Measurements from ENCODE around the gene SEMA3B.

SEMA3B gene

GRCh38 chr3:50227390-50228183 is 41.4 kb upstream of the SEMA3B start (continued):
- peak; percentile 10; the same call in 1 of the 2 replicates for TF ChIP-seq KLF10 (tag by site-specific recombination; IDR thresholded peaks at IDR 0.05)
- TF ChIP-seq KLF7 (tag by site-specific recombination; IDR thresholded peaks at IDR 0.05; ENCODE audit: borderline replicate concordance): peak; percentile 84; the same call in 1 of the 2 replicates
- TF ChIP-seq, protein P1, sequence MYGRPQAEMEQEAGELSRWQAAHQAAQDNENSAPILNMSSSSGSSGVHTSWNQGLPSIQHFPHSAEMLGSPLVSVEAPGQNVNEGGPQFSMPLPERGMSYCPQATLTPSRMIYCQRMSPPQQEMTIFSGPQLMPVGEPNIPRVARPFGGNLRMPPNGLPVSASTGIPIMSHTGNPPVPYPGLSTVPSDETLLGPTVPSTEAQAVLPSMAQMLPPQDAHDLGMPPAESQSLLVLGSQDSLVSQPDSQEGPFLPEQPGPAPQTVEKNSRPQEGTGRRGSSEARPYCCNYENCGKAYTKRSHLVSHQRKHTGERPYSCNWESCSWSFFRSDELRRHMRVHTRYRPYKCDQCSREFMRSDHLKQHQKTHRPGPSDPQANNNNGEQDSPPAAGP (tag by site-specific recombination; IDR thresholded peaks at IDR 0.05): peak; percentile 40
- TF ChIP-seq ZNF19 (tag by site-specific recombination; IDR thresholded peaks at IDR 0.05; ENCODE audit: low read depth): no peak
- no peak for TF ChIP-seq INSM2 (tag by site-specific recombination; IDR thresholded peaks at IDR 0.05)
- TF ChIP-seq ZNF585B (tag by site-specific recombination; IDR thresholded peaks at IDR 0.05): no peak
- TF ChIP-seq ZNF138 (tag by site-specific recombination; IDR thresholded peaks at IDR 0.05; ENCODE audit: borderline replicate concordance): no peak
- TF ChIP-seq ZBTB20 (tag by site-specific recombination; IDR thresholded peaks at IDR 0.05): no peak; the same call in 1 of the 2 replicates
- 0 out of 2 replicates have a peak, but pooled peaks have one; percentile 48 for TF ChIP-seq ZNF324 (tag by site-specific recombination; IDR thresholded peaks at IDR 0.05)
- TF ChIP-seq KLF9 (tag by site-specific recombination; IDR thresholded peaks at IDR 0.05; ENCODE audit: low read depth): peak; percentile 71
- TF ChIP-seq ZNF140 (tag by site-specific recombination; IDR thresholded peaks at IDR 0.05): no peak
- no peak for TF ChIP-seq BCL6B (tag by site-specific recombination; IDR thresholded peaks at IDR 0.05)
- no peak for TF ChIP-seq ZNF768 (tag by site-specific recombination; IDR thresholded peaks at IDR 0.05)
- TF ChIP-seq OVOL3 (tag by site-specific recombination; IDR thresholded peaks at IDR 0.05): peak; percentile 64; the same call in 1 of the 2 replicates
- no peak for TF ChIP-seq ZNF747 (tag by site-specific recombination; IDR thresholded peaks at IDR 0.05)
- peak; percentile 47 for TF ChIP-seq ZBTB26 (tag by site-specific recombination; optimal IDR thresholded peaks at IDR 0.05)
- TF ChIP-seq SETDB1 (IDR thresholded peaks at IDR 0.05; ENCODE audit: insufficient read length, low read length): no peak
- TF ChIP-seq ZNF623 (tag by site-specific recombination; IDR thresholded peaks at IDR 0.05): no peak
- peak; percentile 94 for TF ChIP-seq SP3 (tag by site-specific recombination; IDR thresholded peaks at IDR 0.05)
- TF ChIP-seq ZNF394 (tag by site-specific recombination; IDR thresholded peaks at IDR 0.05; ENCODE audit: borderline replicate concordance): no peak
- TF ChIP-seq ZNF202 (tag by site-specific recombination; IDR thresholded peaks at IDR 0.05; ENCODE audit: borderline replicate concordance): no peak
- no peak for TF ChIP-seq ZNF274 (IDR thresholded peaks at IDR 0.05; ENCODE audit: low read length)
- no peak for TF ChIP-seq ZNF274 (tag by site-specific recombination; IDR thresholded peaks at IDR 0.05; ENCODE audit: borderline replicate concordance)
- peak; percentile 72 for TF ChIP-seq KLF1 (tag by site-specific recombination; IDR thresholded peaks at IDR 0.05)
- 0 out of 2 replicates have a peak, but pooled peaks have one; percentile 21 for TF ChIP-seq ZNF610 (tag by site-specific recombination; IDR thresholded peaks at IDR 0.05; ENCODE audit: borderline replicate concordance)
- no peak for TF ChIP-seq ZNF596 (tag by site-specific recombination; IDR thresholded peaks at IDR 0.05)
- no peak for TF ChIP-seq ZNF626 (tag by site-specific recombination; IDR thresholded peaks at IDR 0.05)
- TF ChIP-seq, protein P2, sequence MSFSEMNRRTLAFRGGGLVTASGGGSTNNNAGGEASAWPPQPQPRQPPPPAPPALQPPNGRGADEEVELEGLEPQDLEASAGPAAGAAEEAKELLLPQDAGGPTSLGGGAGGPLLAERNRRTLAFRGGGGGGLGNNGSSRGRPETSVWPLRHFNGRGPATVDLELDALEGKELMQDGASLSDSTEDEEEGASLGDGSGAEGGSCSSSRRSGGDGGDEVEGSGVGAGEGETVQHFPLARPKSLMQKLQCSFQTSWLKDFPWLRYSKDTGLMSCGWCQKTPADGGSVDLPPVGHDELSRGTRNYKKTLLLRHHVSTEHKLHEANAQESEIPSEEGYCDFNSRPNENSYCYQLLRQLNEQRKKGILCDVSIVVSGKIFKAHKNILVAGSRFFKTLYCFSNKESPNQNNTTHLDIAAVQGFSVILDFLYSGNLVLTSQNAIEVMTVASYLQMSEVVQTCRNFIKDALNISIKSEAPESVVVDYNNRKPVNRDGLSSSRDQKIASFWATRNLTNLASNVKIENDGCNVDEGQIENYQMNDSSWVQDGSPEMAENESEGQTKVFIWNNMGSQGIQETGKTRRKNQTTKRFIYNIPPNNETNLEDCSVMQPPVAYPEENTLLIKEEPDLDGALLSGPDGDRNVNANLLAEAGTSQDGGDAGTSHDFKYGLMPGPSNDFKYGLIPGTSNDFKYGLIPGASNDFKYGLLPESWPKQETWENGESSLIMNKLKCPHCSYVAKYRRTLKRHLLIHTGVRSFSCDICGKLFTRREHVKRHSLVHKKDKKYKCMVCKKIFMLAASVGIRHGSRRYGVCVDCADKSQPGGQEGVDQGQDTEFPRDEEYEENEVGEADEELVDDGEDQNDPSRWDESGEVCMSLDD (tag by site-specific recombination; IDR thresholded peaks at IDR 0.05): peak; percentile 69; the same call in 1 of the 2 replicates
- TF ChIP-seq EGR2 (tag by site-specific recombination; IDR thresholded peaks at IDR 0.05; ENCODE audit: low read depth): peak; percentile 84
- TF ChIP-seq MEIS1 (CRISPR knock-in tag; IDR thresholded peaks at IDR 0.05; ENCODE audit: borderline replicate concordance): no peak
- no peak for TF ChIP-seq ZNF514 (tag by site-specific recombination; IDR thresholded peaks at IDR 0.05)
- TF ChIP-seq ZNF2 (tag by site-specific recombination; IDR thresholded peaks at IDR 0.05): no peak
- no peak for TF ChIP-seq ZNF837 (tag by site-specific recombination; IDR thresholded peaks at IDR 0.05)
